ENCODE data around the gene SLC35G4. TPM values are rescaled to one million over a fixed set of nuclear protein-coding genes. Genes with fewer than 3 reads are reported as not detected.
"Not testable (repeated sequence)": the region's sequence is repeated elsewhere in the genome, so short reads cannot be mapped to it uniquely, and the experiment has no call there.

The SLC35G4 gene
- total RNA-seq, 1 donor from 2014 or later: not detected

DNA sequence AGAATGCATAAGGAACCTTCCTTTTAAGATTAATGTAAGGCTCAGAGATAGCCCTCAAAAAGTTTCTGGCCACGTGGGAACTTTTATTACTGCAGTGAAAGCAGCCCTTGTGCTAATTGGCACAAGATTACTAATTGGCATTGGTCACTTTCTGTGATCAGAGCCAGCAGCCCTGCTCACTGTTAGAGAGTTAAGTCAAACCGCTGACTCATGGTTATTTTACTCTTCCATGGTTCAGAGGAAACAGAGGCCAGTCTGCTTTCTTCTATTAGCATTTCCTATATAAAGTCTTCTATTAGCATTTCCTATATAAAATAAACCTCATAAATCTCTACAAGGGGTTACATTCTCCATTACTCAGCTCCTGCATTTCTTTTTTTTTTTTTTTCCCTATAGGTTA, 1.5 kb upstream of the SLC35G4 start:
- Histone ChIP-seq H3K9me3 (no peaks in the 10 kb centered on the region), H3K4me1 (no peaks in the 10 kb centered on the region), H3K27ac (no peak overlapping the region), H3K4me3 (no peak overlapping the region), H3K36me3 (no peaks in the 10 kb centered on the region), H3K27me3 (no peaks in the 10 kb centered on the region)
- TF ChIP-seq, protein P1, sequence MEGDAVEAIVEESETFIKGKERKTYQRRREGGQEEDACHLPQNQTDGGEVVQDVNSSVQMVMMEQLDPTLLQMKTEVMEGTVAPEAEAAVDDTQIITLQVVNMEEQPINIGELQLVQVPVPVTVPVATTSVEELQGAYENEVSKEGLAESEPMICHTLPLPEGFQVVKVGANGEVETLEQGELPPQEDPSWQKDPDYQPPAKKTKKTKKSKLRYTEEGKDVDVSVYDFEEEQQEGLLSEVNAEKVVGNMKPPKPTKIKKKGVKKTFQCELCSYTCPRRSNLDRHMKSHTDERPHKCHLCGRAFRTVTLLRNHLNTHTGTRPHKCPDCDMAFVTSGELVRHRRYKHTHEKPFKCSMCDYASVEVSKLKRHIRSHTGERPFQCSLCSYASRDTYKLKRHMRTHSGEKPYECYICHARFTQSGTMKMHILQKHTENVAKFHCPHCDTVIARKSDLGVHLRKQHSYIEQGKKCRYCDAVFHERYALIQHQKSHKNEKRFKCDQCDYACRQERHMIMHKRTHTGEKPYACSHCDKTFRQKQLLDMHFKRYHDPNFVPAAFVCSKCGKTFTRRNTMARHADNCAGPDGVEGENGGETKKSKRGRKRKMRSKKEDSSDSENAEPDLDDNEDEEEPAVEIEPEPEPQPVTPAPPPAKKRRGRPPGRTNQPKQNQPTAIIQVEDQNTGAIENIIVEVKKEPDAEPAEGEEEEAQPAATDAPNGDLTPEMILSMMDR (IDR thresholded peaks at IDR 0.05): no peak
- no peak for TF ChIP-seq POLR2A (IDR thresholded peaks at IDR 0.05)
- TF ChIP-seq POLR2AphosphoS5 (IDR thresholded peaks at IDR 0.05; ENCODE audit: insufficient read depth in 1 of 2, low read depth in 1 of 2): no peak
- DNase-seq (ENCODE audit: extremely low spot score in 2 of 2): no peak
- intact Hi-C loops (cut with DNase I): no loop called here

DNA sequence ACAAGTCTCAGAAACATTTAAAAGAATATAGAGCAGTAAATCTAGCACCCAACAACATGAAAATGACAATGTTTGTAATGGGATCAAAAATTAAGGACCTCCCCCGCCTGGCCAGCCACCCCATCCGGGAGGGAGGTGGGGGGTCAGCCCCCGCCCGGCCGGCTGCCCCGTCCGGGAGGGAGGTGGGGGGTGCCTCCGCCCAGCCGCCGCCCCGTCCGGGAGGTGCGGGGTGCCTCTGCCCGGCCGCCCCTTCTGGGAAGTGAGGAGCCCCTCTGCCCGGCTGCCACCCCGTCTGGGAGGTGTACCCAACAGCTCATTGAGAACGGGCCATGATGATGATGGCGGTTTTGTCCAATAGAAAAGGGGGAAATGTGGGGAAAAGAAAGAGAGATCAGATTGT, 778 bp upstream of the SLC35G4 start:
- H3K27me3 ChIP-seq; H3K36me3 ChIP-seq; H3K9me3 ChIP-seq; DNase-seq (ENCODE audit: extremely low spot score in 2 of 2); H3K4me1 ChIP-seq; H3K4me3 ChIP-seq; H3K27ac ChIP-seq; intact Hi-C loops (cut with DNase I): not testable (repeated sequence)

DNA sequence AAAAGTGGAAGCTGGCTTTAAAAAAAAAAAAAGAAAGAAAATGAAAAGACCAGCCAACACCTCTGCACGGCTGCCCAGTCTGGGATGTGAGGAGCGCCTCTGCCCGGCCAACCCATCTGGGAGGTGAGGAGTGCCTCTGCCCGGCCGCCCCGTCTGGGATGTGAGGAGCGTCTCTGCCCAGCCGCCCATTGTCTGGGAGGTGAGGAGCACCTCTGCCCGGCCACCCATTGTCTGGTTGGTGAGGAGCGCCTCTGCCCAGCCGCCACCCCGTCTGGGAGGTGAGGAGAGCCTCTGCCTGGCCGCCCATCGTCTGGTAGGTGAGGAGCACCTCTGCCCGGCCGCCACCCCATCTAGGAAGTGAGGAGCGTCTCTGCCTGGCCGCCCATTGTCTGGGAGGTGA, 3.7 kb downstream of the SLC35G4 start:
- H3K36me3 ChIP-seq; DNase-seq (ENCODE audit: extremely low spot score in 2 of 2); H3K9me3 ChIP-seq; H3K4me3 ChIP-seq; H3K4me1 ChIP-seq; H3K27me3 ChIP-seq; H3K27ac ChIP-seq; intact Hi-C loops (cut with DNase I): not testable (repeated sequence)

DNA sequence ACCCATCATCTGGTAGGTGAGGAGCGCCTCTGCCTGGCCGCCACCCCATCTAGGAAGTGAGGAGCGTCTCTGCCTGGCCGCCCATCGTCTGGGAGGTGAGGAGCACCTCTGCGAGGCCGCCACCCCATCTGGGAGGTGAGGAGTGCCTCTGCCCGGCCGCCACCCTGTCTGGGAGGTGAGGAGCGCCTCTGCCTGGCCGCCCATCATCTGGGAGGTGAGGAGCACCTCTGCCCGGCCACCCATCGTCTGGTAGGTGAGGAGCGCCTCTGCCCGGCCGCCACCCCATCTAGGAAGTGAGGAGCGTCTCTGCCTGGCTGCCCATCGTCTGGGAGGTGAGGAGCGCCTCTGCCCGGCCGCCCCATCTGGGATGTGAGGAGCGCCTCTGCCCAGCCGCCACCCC, 4.2 kb downstream of the SLC35G4 start:
- H3K27ac ChIP-seq; DNase-seq (ENCODE audit: extremely low spot score in 2 of 2); H3K4me1 ChIP-seq; intact Hi-C loops (cut with DNase I); H3K4me3 ChIP-seq; H3K27me3 ChIP-seq; H3K36me3 ChIP-seq; H3K9me3 ChIP-seq: not testable (repeated sequence)

DNA sequence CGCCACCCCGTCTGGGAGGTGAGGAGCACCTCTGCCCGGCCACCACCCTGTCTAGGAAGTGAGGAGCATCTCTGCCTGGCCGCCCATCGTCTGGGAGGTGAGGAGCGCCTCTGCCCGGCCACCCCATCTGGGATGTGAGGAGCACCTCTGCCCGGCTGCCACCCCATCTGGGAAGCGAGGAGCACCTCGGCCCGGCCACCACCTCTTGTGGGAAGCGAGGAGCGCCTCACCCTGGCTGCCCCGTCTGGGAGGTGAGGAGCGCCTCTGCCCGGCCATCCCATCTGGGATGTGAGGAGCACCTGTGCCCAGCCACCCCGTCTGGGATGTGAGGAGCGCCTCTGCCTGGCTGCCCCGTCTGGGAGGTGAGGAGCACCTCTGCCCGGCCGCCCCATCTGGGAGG, 4.6 kb downstream of the SLC35G4 start:
- intact Hi-C loops (cut with DNase I); DNase-seq (ENCODE audit: extremely low spot score in 2 of 2); H3K9me3 ChIP-seq; H3K4me3 ChIP-seq; H3K27ac ChIP-seq; H3K4me1 ChIP-seq; H3K36me3 ChIP-seq; H3K27me3 ChIP-seq: not testable (repeated sequence)

DNA sequence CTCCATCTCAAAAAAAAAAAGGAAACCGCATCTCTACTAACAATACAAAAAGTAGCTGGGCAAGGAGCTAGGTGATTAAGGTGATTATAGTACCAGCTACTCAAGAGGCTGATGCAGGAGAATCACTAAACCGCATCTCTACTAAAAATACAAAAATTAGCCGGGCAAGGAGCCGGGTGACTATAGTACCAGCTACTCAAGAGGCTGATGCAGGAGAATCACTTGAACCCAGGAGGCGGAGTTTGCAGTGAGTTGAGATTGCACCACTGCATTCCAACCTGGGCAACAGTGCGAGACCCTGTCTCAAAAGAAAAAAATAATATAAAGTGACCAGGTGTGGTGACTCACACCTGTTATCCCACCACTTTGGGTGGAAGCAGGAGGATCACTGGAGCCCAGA, 5.6 kb downstream of the SLC35G4 start:
- H3K4me3 ChIP-seq; H3K27me3 ChIP-seq; H3K27ac ChIP-seq; intact Hi-C loops (cut with DNase I); H3K4me1 ChIP-seq; H3K36me3 ChIP-seq; H3K9me3 ChIP-seq; DNase-seq (ENCODE audit: extremely low spot score in 2 of 2): not testable (repeated sequence)

DNA sequence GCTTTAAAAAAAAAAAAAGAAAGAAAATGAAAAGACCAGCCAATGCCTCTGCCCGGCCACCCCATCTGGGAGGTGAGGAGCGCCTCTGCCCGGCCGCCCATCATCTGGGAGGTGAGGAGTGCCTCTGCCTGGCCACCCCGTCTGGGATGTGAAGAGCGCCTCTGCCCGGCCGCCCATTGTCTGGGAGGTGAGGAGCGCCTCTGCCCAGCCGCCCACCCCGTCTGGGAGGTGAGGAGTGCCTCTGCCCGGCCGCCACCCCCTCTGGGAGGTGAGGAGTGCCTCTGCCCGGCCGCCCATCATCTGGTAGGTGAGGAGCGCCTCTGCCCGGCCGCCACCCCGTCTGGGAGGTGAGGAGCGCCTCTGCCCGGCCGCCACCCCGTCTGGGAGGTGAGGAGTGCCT, 37.9 kb downstream of the SLC35G4 start:
- H3K27ac ChIP-seq; H3K9me3 ChIP-seq; H3K4me3 ChIP-seq; intact Hi-C loops (cut with DNase I); H3K27me3 ChIP-seq; H3K4me1 ChIP-seq; H3K36me3 ChIP-seq: not testable (repeated sequence)
- DNase-seq (ENCODE audit: extremely low spot score in 2 of 2): peak in 1 of 2 donors; percentile 82

DNA sequence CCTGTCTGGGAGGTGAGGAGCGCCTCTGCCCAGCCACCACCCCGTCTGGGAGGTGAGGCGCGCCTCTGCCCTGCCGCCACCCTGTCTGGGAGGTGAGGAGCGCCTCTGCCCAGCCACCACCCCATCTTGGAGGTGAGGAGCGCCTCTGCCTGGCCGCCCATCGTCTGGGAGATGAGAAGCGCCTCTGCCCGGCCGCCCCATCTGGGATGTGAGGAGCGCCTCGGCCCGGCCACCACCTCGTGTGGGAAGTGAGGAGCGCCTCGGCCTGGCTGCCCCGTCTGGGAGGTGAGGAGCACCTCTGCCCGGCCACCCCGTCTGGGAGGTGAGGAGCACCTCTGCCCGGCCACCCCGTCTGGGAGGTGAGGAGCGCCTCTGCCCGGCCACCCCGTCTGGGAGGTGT, 38.4 kb downstream of the SLC35G4 start:
- H3K36me3 ChIP-seq; intact Hi-C loops (cut with DNase I); H3K9me3 ChIP-seq; H3K4me1 ChIP-seq; H3K27ac ChIP-seq; H3K4me3 ChIP-seq; H3K27me3 ChIP-seq: not testable (repeated sequence)
- peak; percentile 47 to 52 for DNase-seq (ENCODE audit: extremely low spot score in 2 of 2)

DNA sequence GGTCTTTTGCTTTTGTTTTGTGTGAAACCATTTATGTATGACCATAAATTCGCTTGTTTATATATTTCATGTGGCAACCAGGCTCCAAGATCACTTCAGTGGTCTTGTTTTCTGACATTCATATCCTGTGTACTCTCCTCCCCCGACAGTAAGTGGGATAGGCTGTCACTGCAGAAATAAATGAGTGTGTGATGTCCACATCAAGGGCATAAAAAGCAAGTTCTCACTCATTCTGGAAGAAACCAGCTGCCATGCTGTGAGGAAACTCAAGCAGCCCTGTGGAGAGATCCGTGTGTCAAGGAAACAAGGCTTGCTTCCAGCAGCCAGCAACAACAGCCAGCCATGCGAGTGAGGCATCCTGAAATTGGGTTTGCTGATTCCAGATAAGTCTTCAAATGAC, 40.4 kb downstream of the SLC35G4 start:
- H3K27ac ChIP-seq: no peak overlapping the region
- no peaks in the 10 kb centered on the region for H3K4me1 ChIP-seq
- TF ChIP-seq POLR2A (IDR thresholded peaks at IDR 0.05) (no peak), POLR2AphosphoS5 (IDR thresholded peaks at IDR 0.05; ENCODE audit: insufficient read depth in 1 of 2, low read depth in 1 of 2) (no peak)
- TF ChIP-seq, protein P1 (IDR thresholded peaks at IDR 0.05): no peak
- H3K36me3 ChIP-seq: no peaks in the 10 kb centered on the region
- no peak overlapping the region for H3K4me3 ChIP-seq
- no peaks in the 10 kb centered on the region for H3K9me3 ChIP-seq
- no peaks in the 10 kb centered on the region for H3K27me3 ChIP-seq
- intact Hi-C loops (cut with DNase I): no loop called here
- DNase-seq (ENCODE audit: extremely low spot score in 2 of 2): peak in 1 of 2 donors; percentile 64
